NT2/D1 (cell line): Measurements from ENCODE around the gene CKAP2L.

Experiments
- DNase-seq: peaks from one replicate; pipeline ENCODE4 v3.0.0-alpha.2; 2011; ENCODE audit warnings: low read depth, low spot score
- H3K27me3 ChIP-seq: 2 replicates; pipeline ENCODE4 v1.6.0; 2011; ENCODE audit warnings: mild to moderate bottlenecking; ENCODE audit not compliant: insufficient read length, insufficient read depth
- H3K36me3 ChIP-seq: 2 replicates; pipeline ENCODE4 v1.6.1; 2011; ENCODE audit warnings: mild to moderate bottlenecking, low read length, mixed read lengths; ENCODE audit not compliant: insufficient read depth, insufficient read length
- H3K4me1 ChIP-seq: 2 replicates; pipeline ENCODE4 v1.5.1; 2011; ENCODE audit not compliant: insufficient read depth, insufficient read length
- H3K4me3 ChIP-seq: 2 replicates; pipeline ENCODE4 v1.5.1; 2011; ENCODE audit warnings: low read depth; ENCODE audit not compliant: insufficient read length
- H3K9ac ChIP-seq: 2 replicates; pipeline ENCODE4 v1.6.0; 2011; ENCODE audit warnings: low read depth; ENCODE audit not compliant: insufficient read length
- H3K9me3 ChIP-seq: 2 replicates; pipeline ENCODE4 v1.5.1; 2011; ENCODE audit warnings: mild to moderate bottlenecking, low read length; ENCODE audit not compliant: insufficient read depth
- SUZ12 ChIP-seq: IDR thresholded peaks from 2 replicates; pipeline ENCODE4 v1.6.1; 2011; ENCODE audit not compliant: insufficient read length, insufficient read depth; ENCODE audit errors: extremely low read depth
- YY1 ChIP-seq: IDR thresholded peaks from 2 replicates; pipeline ENCODE4 v1.6.1; 2011; ENCODE audit not compliant: insufficient read length, insufficient read depth
- ZNF274 ChIP-seq: IDR thresholded peaks from 2 replicates; pipeline ENCODE4 v1.6.1; 2011; ENCODE audit warnings: mild to moderate bottlenecking, low read depth, low read length

CKAP2L gene

GRCh38 chr2:112809112-112809511 lies 44.7 kb upstream of the CKAP2L start:
- Histone ChIP-seq H3K27me3 (no peaks in the 10 kb centered on the region), H3K9me3 (peaks cover 5% of the 10 kb centered on the region; the same call in 1 of the 2 replicates), H3K9ac (no peak overlapping the region), H3K4me3 (no peak overlapping the region), H3K36me3 (no peaks in the 10 kb centered on the region), H3K4me1 (peaks cover 14% of the 10 kb centered on the region)
- no peak for TF ChIP-seq YY1
- no peak for TF ChIP-seq ZNF274
- TF ChIP-seq SUZ12: no peak
- no peak for DNase-seq

GRCh38 chr2:112807233-112807807 lies 42.9 kb upstream of the CKAP2L start:
- no peak for TF ChIP-seq YY1
- TF ChIP-seq ZNF274: no peak
- no peak for TF ChIP-seq SUZ12
- Histone ChIP-seq H3K9me3 (peaks cover 5% of the 10 kb centered on the region; the same call in 1 of the 2 replicates), H3K4me1 (peaks cover 8% of the 10 kb centered on the region), H3K9ac (no peak overlapping the region), H3K27me3 (no peaks in the 10 kb centered on the region), H3K36me3 (no peaks in the 10 kb centered on the region), H3K4me3 (no peak overlapping the region)
- DNase-seq: no peak

- no peaks in the 10 kb centered on the region for H3K36me3 ChIP-seq
- H3K9ac ChIP-seq: no peak overlapping the region
- H3K27me3 ChIP-seq: no peaks in the 10 kb centered on the region
- peaks cover 4% of the 10 kb centered on the region for H3K4me1 ChIP-seq
- no peak for DNase-seq
- TF ChIP-seq SUZ12: no peak
- TF ChIP-seq ZNF274: no peak
- TF ChIP-seq YY1: no peak
- H3K9me3 ChIP-seq: peaks cover 5% of the 10 kb centered on the region; the same call in 1 of the 2 replicates
- H3K4me3 ChIP-seq: no peak overlapping the region
Measured at GRCh38 chr2:112805542-112805941, 41.1 kb upstream of the CKAP2L start.

- no peak for TF ChIP-seq SUZ12
Measured at GRCh38 chr2:112803691-112804521, 39.5 kb upstream of the CKAP2L start.

GRCh38 chr2:112800881-112801583 lies 36.6 kb upstream of the CKAP2L start:
- H3K9me3 ChIP-seq: no peaks in the 10 kb centered on the region
- H3K36me3 ChIP-seq: no peaks in the 10 kb centered on the region
- no peaks in the 10 kb centered on the region for H3K27me3 ChIP-seq
- no peak for DNase-seq
- H3K4me3 ChIP-seq: no peak overlapping the region
- TF ChIP-seq ZNF274: no peak
- TF ChIP-seq SUZ12: no peak
- TF ChIP-seq YY1: no peak
- peaks cover 4% of the 10 kb centered on the region for H3K4me1 ChIP-seq
- H3K9ac ChIP-seq: no peak overlapping the region

More at GRCh38 chr2:112803691-112804521, 39.5 kb upstream of the CKAP2L start:
- H3K27me3 ChIP-seq: no peaks in the 10 kb centered on the region
- H3K9me3 ChIP-seq: peaks cover 5% of the 10 kb centered on the region; the same call in 1 of the 2 replicates
- DNase-seq: no peak
- H3K36me3 ChIP-seq: no peaks in the 10 kb centered on the region
- H3K4me1 ChIP-seq: peaks cover 4% of the 10 kb centered on the region
- H3K9ac ChIP-seq: no peak overlapping the region
- H3K4me3 ChIP-seq: no peak overlapping the region

- no peaks in the 10 kb centered on the region for H3K27me3 ChIP-seq
- H3K4me3 ChIP-seq: no peak overlapping the region
- no peaks in the 10 kb centered on the region for H3K36me3 ChIP-seq
- H3K9me3 ChIP-seq: no peaks in the 10 kb centered on the region
- no peak for DNase-seq
- no peak for TF ChIP-seq SUZ12
- TF ChIP-seq ZNF274: no peak
- TF ChIP-seq YY1: no peak
- H3K4me1 ChIP-seq: no peaks in the 10 kb centered on the region
- H3K9ac ChIP-seq: no peak overlapping the region
Measured at GRCh38 chr2:112798979-112799975, 34.9 kb upstream of the CKAP2L start.

GRCh38 chr2:112796486-112796885 lies 32.1 kb upstream of the CKAP2L start:
- Histone ChIP-seq H3K27me3 (no peaks in the 10 kb centered on the region), H3K9ac (no peak overlapping the region), H3K9me3 (no peaks in the 10 kb centered on the region), H3K4me1 (peaks cover 1% of the 10 kb centered on the region), H3K4me3 (no peak overlapping the region), H3K36me3 (no peaks in the 10 kb centered on the region)
- TF ChIP-seq SUZ12 (no peak), YY1 (no peak), ZNF274 (no peak)
- DNase-seq: no peak
